Keratinocyte (primary cell): ENCODE measurements around the gene SEMA3E. TPM values are rescaled to one million over a fixed set of nuclear protein-coding genes. Genes with fewer than 3 reads are reported as not detected.

ENCODE experiments used
- DNase-seq: peaks from one replicate; pipeline ENCODE4 v3.0.0-alpha.2; 2011; ENCODE audit warnings: low read depth, missing footprints, low spot score
- FAIRE-seq: peaks from 2 replicates; lab custom pipeline; 2011; peaks lifted over from hg19 to GRCh38; lab: Jason Lieb, UNC
- H2AFZ ChIP-seq: 2 replicates; pipeline ENCODE4 v1.6.0; 2012; ENCODE audit warnings: low read length, control low read depth, inconsistent platforms; ENCODE audit not compliant: control insufficient read depth
- H3K27ac ChIP-seq: 2 replicates; pipeline ENCODE4 v1.5.1; 2011; ENCODE audit warnings: low read length; ENCODE audit not compliant: control insufficient read depth, insufficient read depth
- H3K27me3 ChIP-seq: 3 replicates; pipeline ENCODE4 v1.6.0; 2011; ENCODE audit warnings: low read length; ENCODE audit not compliant: control insufficient read depth, insufficient read depth; ENCODE audit errors: extremely low read depth
- H3K36me3 ChIP-seq, 2 experiments: 2 replicates in 1 of 2; 3 replicates in 1 of 2; pipeline ENCODE4 v1.5.1; 2011; ENCODE audit warnings: low read length in 2 of 2, mild to moderate bottlenecking in 1 of 2; ENCODE audit not compliant: control insufficient read depth in 2 of 2, insufficient read depth in 2 of 2; ENCODE audit errors: extremely low read depth in 1 of 2
- H3K4me1 ChIP-seq: 3 replicates; pipeline ENCODE4 v1.5.1; 2011; ENCODE audit warnings: low read length; ENCODE audit not compliant: control insufficient read depth, insufficient read depth; ENCODE audit errors: extremely low read depth
- H3K4me2 ChIP-seq: 3 replicates; pipeline ENCODE4 v1.6.0; 2011; ENCODE audit warnings: low read depth, low read length; ENCODE audit not compliant: control insufficient read depth, insufficient read depth; ENCODE audit errors: extremely low read depth
- H3K4me3 ChIP-seq, 3 experiments: fragments of 200-600 bp in 1 of 3; sonication (generic) in 1 of 3; 2 replicates in 2 of 3; 3 replicates in 1 of 3; pipeline ENCODE4 v1.5.1; 2011 to 2016; ENCODE audit warnings: low read length in 3 of 3, mild to moderate bottlenecking in 3 of 3, control low read depth in 2 of 3, inconsistent platforms in 1 of 3, low read depth in 1 of 3, mixed read lengths in 1 of 3, mixed run types in 1 of 3, moderate library complexity in 1 of 3; ENCODE audit not compliant: control insufficient read depth in 2 of 3, insufficient read depth in 2 of 3; ENCODE audit errors: extremely low read depth in 1 of 3
- H3K79me2 ChIP-seq: 2 replicates; pipeline ENCODE4 v1.6.0; 2012; ENCODE audit warnings: low read length; ENCODE audit not compliant: control insufficient read depth, insufficient read depth
- H3K9ac ChIP-seq: 3 replicates; pipeline ENCODE4 v1.6.0; 2011; ENCODE audit warnings: low read length; ENCODE audit not compliant: control insufficient read depth, insufficient read depth; ENCODE audit errors: extremely low read depth
- H3K9me1 ChIP-seq: 3 replicates; pipeline ENCODE4 v1.6.0; 2011; ENCODE audit warnings: low read length; ENCODE audit not compliant: control insufficient read depth, insufficient read depth; ENCODE audit errors: extremely low read depth
- H3K9me3 ChIP-seq: 2 replicates; pipeline ENCODE4 v1.5.1; 2012; ENCODE audit warnings: low read depth, low read length; ENCODE audit not compliant: control insufficient read depth
- H4K20me1 ChIP-seq: 3 replicates; pipeline ENCODE4 v1.6.0; 2011; ENCODE audit warnings: low read length; ENCODE audit not compliant: control insufficient read depth, insufficient read depth; ENCODE audit errors: extremely low read depth
- CTCF ChIP-seq, 3 experiments: IDR thresholded peaks in 1 of 3; conservative IDR thresholded peaks in 1 of 3; optimal IDR thresholded peaks in 1 of 3; 2 replicates in 2 of 3; 3 replicates in 1 of 3; pipeline versions ENCODE3 to v1.5.1; 2011; ENCODE audit warnings: low read length in 3 of 3, mild to moderate bottlenecking in 3 of 3, moderate library complexity in 2 of 3, control low read depth in 1 of 3, inconsistent platforms in 1 of 3; ENCODE audit not compliant: insufficient read depth in 2 of 3; ENCODE audit errors: extremely low read depth in 1 of 3
- EZH2 ChIP-seq: IDR thresholded peaks from one replicate; pipeline ENCODE4 v1.6.1; 2012; ENCODE audit warnings: inconsistent platforms, mild to moderate bottlenecking, low read length, moderate library complexity
- dilution Hi-C: fragments of 300-500 bp; cut with MboI; formaldehyde crosslinking; loops from one replicate; pipeline ENCODE4 v1.7.0; 2020; ENCODE audit warnings: low sequenced_read_pairs; ENCODE audit not compliant: extremely low pct_ligation_motif_present
- polyA plus RNA-seq, 5 experiments: library from polyadenylated mRNA; depleted of rRNA in 3 of 5; stranded (reverse) in 3 of 5; stranded (forward) in 1 of 5; unstranded in 1 of 5; fragments of >200 nt; gene quantifications; 1 replicate in 1 of 5; 2 replicates in 3 of 5; 3 replicates in 1 of 5; pipeline versions ENCODE4 v1.2.1 to v1.2.3, GENCODE V29; 2011 to 2012; ENCODE audit warnings: missing spikeins in 2 of 5, low read depth in 1 of 5, low replicate concordance in 1 of 5

SEMA3E gene
- polyA plus RNA-seq, 1 donor (not counting 4 experiments of a cell fraction or from before 2014, with no cell fraction given): 0.21 TPM

DNA sequence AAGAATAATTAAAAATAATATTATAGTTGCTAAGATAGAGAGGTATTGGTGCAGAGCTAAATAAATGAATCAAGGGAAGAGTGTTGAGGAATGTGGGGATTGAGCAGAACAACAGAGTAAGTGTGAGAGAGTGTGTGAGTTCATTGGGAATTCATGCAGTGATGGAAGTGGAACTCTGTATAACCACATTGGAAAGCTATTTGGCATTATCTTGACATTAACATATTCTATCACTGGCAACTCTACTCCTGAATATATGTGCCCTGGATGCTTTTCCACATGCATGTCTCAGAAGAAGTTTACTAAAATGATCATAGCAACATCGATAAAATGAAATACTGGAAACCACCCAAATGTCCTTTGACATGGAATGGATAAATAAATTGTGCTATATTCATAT, 164.1 kb downstream of the SEMA3E start:
- Histone ChIP-seq H3K9ac (no peak overlapping the region), H4K20me1 (no peaks in the 10 kb centered on the region), H3K4me3 (no peak overlapping the region), H3K27ac (no peak overlapping the region), H3K27me3 (no peaks in the 10 kb centered on the region), H3K36me3 (no peaks in the 10 kb centered on the region), H3K4me1 (peaks cover 28% of the 10 kb centered on the region), H2AFZ (no peak overlapping the region), H3K9me3 (no peaks in the 10 kb centered on the region), H3K4me2 (no peak overlapping the region), H3K9me1 (no peaks in the 10 kb centered on the region), H3K79me2 (no peaks in the 10 kb centered on the region)
- TF ChIP-seq EZH2 (no peak), CTCF (optimal IDR thresholded peaks at IDR 0.05 in 1 of 3, IDR thresholded peaks at IDR 0.05 in 1 of 3, conservative IDR thresholded peaks at IDR 0.05 in 1 of 3; ENCODE audit: extremely low read depth in 1 of 3, insufficient read depth in 2 of 3, low read length in 3 of 3) (no peak)
- FAIRE-seq: no peak
- dilution Hi-C loops: no loop called here
- DNase-seq: no peak

DNA sequence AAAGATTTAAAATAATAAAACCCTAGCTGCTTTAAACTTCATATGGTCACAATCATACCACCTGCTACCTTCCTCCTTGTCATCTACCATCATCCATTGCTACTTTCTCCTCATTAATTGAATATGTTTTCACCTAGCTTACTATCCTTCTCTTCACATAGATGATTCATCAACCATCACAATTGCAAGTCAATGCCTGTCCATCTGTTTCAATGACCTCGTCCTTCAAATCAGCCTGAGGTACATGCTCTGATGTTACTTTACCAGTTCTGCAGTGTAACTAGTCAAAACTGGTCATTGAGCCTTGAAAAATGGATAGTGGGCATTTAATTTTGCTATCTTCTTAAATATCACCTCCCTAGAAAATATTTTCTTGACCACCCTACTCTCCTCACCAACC, 164.7 kb downstream of the SEMA3E start:
- no peaks in the 10 kb centered on the region for H3K9me3 ChIP-seq
- FAIRE-seq (peak; percentile 69), DNase-seq (no peak)
- H3K36me3 ChIP-seq: no peaks in the 10 kb centered on the region
- H3K9ac ChIP-seq: no peak overlapping the region
- H3K9me1 ChIP-seq: no peaks in the 10 kb centered on the region
- H4K20me1 ChIP-seq: no peaks in the 10 kb centered on the region
- peaks cover 28% of the 10 kb centered on the region for H3K4me1 ChIP-seq
- no peak overlapping the region for H3K27ac ChIP-seq
- H3K4me2 ChIP-seq: no peak overlapping the region
- H2AFZ ChIP-seq: no peak overlapping the region
- no peaks in the 10 kb centered on the region for H3K27me3 ChIP-seq
- H3K4me3 ChIP-seq: no peak overlapping the region
- dilution Hi-C loops: no loop called here
- no peak for TF ChIP-seq CTCF (optimal IDR thresholded peaks at IDR 0.05 in 1 of 3, IDR thresholded peaks at IDR 0.05 in 1 of 3, conservative IDR thresholded peaks at IDR 0.05 in 1 of 3; ENCODE audit: extremely low read depth in 1 of 3, insufficient read depth in 2 of 3, low read length in 3 of 3)
- no peak for TF ChIP-seq EZH2
- no peaks in the 10 kb centered on the region for H3K79me2 ChIP-seq
